Hepatocyte (in vitro differentiated cells): ENCODE results near the gene SKOR2.

Experiments
- CTCF ChIP-seq: fragments of 200-600 bp; sonication (generic); IDR thresholded peaks from 2 replicates; pipeline ENCODE4 v1.5.1; 2016; ENCODE audit warnings: antibody characterized with exemption, mild to moderate bottlenecking; ENCODE audit not compliant: poor library complexity
- EZH2 ChIP-seq: fragments of 200-600 bp; sonication (generic); IDR thresholded peaks from 2 replicates; pipeline ENCODE4 v1.6.1; 2016; ENCODE audit warnings: antibody characterized with exemption, mild to moderate bottlenecking, borderline replicate concordance
- EZH2phosphoT487 ChIP-seq: fragments of 200-600 bp; sonication (generic); IDR thresholded peaks from one replicate; pipeline ENCODE4 v1.6.1; 2018; ENCODE audit warnings: antibody characterized with exemption, mild to moderate bottlenecking, low read depth, moderate library complexity; ENCODE audit not compliant: unreplicated experiment, severe bottlenecking

- TF ChIP-seq CTCF (no peak), EZH2 (no peak), EZH2phosphoT487 (no peak)
Observed at GRCh38 chr18:47294801-47295200, 43.3 kb upstream of the SKOR2 start.
